Measurements from ENCODE around the gene INPP5A.

INPP5A gene

GRCh38 chr10:132663666-132664365, 126.2 kb downstream of the INPP5A start:
- Histone ChIP-seq H3K27ac (ENCODE audit: low read depth, low read length) (no peak overlapping the region), H3K4me2 (ENCODE audit: low read length) (no peak overlapping the region)

DNA sequence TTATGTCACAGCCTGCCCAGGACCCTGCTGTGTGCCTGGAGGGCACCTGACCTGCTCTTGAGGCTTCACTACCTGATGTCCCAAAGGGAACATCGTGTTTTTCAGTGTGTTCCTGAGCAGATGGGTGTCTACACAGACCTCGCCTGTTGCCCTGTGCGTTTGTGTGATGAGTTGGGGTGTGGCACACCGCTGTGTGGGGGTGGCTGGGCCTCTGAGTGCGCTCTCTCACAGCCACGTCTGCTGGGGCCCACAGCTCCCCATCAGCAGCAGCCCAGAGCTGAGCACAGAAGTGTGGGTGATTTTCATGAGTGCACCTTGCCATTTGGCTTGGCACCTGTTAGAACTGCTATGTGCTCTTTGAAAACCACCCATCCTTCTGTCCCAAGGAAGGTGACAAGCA, 126.8 kb downstream of the INPP5A start:
- Histone ChIP-seq H3K9me2 (replicated peaks; ENCODE audit: control insufficient read depth, low read length) (no peaks in the 10 kb centered on the region), H3K4me3 (ENCODE audit: low read length) (no peak overlapping the region), H3K9me3 (ENCODE audit: control insufficient read depth, insufficient read depth, low read length) (no peaks in the 10 kb centered on the region), H4K20me1 (ENCODE audit: control insufficient read depth, insufficient read depth, low read depth, low read length) (no peaks in the 10 kb centered on the region), H3K4me1 (ENCODE audit: control insufficient read depth, low read length) (no peaks in the 10 kb centered on the region), H3K4me2 (ENCODE audit: low read length) (no peak overlapping the region), H3K36me3 (ENCODE audit: control insufficient read depth, low read length) (no peaks in the 10 kb centered on the region), H3F3A (ENCODE audit: control insufficient read depth, insufficient read depth) (no peaks in the 10 kb centered on the region), H3K27ac (ENCODE audit: low read depth, low read length) (no peak overlapping the region), H3K27me3 (ENCODE audit: control insufficient read depth, low read length) (no peaks in the 10 kb centered on the region), H3K79me2 (ENCODE audit: control insufficient read depth, low read length) (no peaks in the 10 kb centered on the region)
- TF ChIP-seq EZH2phosphoT487 (IDR thresholded peaks at IDR 0.05; ENCODE audit: borderline replicate concordance, low read length) (no peak), CTCF (IDR thresholded peaks at IDR 0.05; ENCODE audit: low read depth, low read length, poor library complexity, severe bottlenecking) (no peak)

More at GRCh38 chr10:132663666-132664365, 126.2 kb downstream of the INPP5A start:
- no peaks in the 10 kb centered on the region for H3K36me3 ChIP-seq (ENCODE audit: control insufficient read depth, low read length)
- no peaks in the 10 kb centered on the region for H3K9me3 ChIP-seq (ENCODE audit: control insufficient read depth, insufficient read depth, low read length)
- TF ChIP-seq EZH2phosphoT487 (IDR thresholded peaks at IDR 0.05; ENCODE audit: borderline replicate concordance, low read length), result no peak
- no peak for TF ChIP-seq CTCF (IDR thresholded peaks at IDR 0.05; ENCODE audit: low read depth, low read length, poor library complexity, severe bottlenecking)
- no peaks in the 10 kb centered on the region for H3K4me1 ChIP-seq (ENCODE audit: control insufficient read depth, low read length)
- no peaks in the 10 kb centered on the region for H3K9me2 ChIP-seq (replicated peaks; ENCODE audit: control insufficient read depth, low read length)
- no peak overlapping the region for H3K4me3 ChIP-seq (ENCODE audit: low read length)
- H3K27me3 ChIP-seq (ENCODE audit: control insufficient read depth, low read length), result no peaks in the 10 kb centered on the region
- H3K79me2 ChIP-seq (ENCODE audit: control insufficient read depth, low read length), result no peaks in the 10 kb centered on the region
- H3F3A ChIP-seq (ENCODE audit: control insufficient read depth, insufficient read depth), result no peaks in the 10 kb centered on the region
- H4K20me1 ChIP-seq (ENCODE audit: control insufficient read depth, insufficient read depth, low read depth, low read length), result no peaks in the 10 kb centered on the region

DNA sequence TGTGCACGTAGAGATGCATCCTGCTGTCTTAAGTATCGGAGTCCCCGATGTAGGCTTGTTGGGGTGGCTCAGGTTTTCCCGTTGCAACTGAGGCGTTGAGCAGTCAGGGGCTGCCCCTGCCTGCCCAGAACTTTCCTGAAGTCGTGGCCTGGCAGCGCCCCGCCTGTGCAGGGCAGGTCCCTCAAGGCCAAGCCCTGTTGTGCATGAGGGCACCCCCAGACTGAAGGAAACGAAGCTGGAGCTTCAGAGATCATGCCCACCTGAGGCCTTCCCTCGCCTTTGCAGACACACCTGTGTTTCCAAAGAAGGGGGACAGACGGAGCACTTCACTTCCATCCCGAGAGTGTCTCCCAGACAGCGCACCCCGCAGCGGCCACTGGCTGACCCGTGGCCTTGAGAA, 127.3 kb downstream of the INPP5A start:
- no peak overlapping the region for H3K27ac ChIP-seq (ENCODE audit: low read depth, low read length)
- no peak for TF ChIP-seq CTCF (IDR thresholded peaks at IDR 0.05; ENCODE audit: low read depth, low read length, poor library complexity, severe bottlenecking)
- no peak for TF ChIP-seq EZH2phosphoT487 (IDR thresholded peaks at IDR 0.05; ENCODE audit: borderline replicate concordance, low read length)

More for the DNA sequence above, 127.3 kb downstream of the INPP5A start:
- Histone ChIP-seq H3K4me1 (ENCODE audit: control insufficient read depth, low read length) (no peaks in the 10 kb centered on the region), H3K4me2 (ENCODE audit: low read length) (no peak overlapping the region), H3K4me3 (ENCODE audit: low read length) (no peak overlapping the region), H3K9me3 (ENCODE audit: control insufficient read depth, insufficient read depth, low read length) (no peaks in the 10 kb centered on the region), H3F3A (ENCODE audit: control insufficient read depth, insufficient read depth) (no peaks in the 10 kb centered on the region), H3K27me3 (ENCODE audit: control insufficient read depth, low read length) (no peaks in the 10 kb centered on the region), H4K20me1 (ENCODE audit: control insufficient read depth, insufficient read depth, low read depth, low read length) (no peaks in the 10 kb centered on the region), H3K9me2 (replicated peaks; ENCODE audit: control insufficient read depth, low read length) (no peaks in the 10 kb centered on the region), H3K79me2 (ENCODE audit: control insufficient read depth, low read length) (no peaks in the 10 kb centered on the region), H3K36me3 (ENCODE audit: control insufficient read depth, low read length) (no peaks in the 10 kb centered on the region)

Data from DOHH2 (cell line).